HG03575 (cell line): ENCODE measurements around the gene RALGAPA2.

ENCODE experiments used
- ATAC-seq: cut with Tn5 transposase; IDR thresholded peaks from one replicate; pipeline ENCODE4 v1.9.1; 2021; ENCODE audit not compliant: unreplicated experiment, insufficient number of reproducible peaks, low FRiP score; ENCODE audit errors: extremely low read depth

Gene RALGAPA2

DNA sequence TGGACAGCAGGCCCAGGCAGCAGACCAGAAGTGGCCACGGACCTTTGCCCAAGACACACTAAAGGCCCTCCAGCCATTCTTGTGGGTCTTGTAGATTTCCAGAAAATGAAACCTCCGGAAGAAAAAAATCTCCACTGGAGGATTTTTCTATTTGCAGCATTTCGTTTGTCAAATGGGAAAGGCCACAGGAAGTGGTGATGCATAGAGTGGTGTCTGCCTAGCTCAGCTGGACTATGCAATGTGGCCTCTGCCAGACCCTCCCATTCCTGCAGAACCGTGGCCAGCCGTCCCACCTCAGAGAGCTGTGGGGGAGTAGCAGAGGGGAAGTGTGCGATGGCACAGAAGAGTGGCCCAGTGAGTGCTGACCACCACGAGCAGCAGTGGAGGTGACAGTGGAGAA is 368.5 kb downstream of the RALGAPA2 start:
- no peak for ATAC-seq
